ENCODE data around the gene PACRG.

The PACRG gene

GRCh38 chr6:162704001-162704400, 23.8 kb upstream of the PACRG start:
- Mint-ChIP-seq H3K4me1 (peaks cover 16% of the 10 kb centered on the region), H3K27me3 (ENCODE audit: low read depth, poor library complexity) (no peaks in the 10 kb centered on the region), H3K36me3 (ENCODE audit: low read depth) (peaks cover under 1% of the 10 kb centered on the region), H3K9me3 (peaks cover 6% of the 10 kb centered on the region), H3K27ac (no peak overlapping the region), H3K4me3 (no peak overlapping the region)
- no peak for TF ChIP-seq CTCF (IDR thresholded peaks at IDR 0.05)
- no peak for DNase-seq

GRCh38 chr6:162705736-162706135, 22.0 kb upstream of the PACRG start:
- Mint-ChIP-seq H3K9me3 (peaks cover 16% of the 10 kb centered on the region), H3K4me1 (peaks cover 16% of the 10 kb centered on the region), H3K4me3 (no peak overlapping the region), H3K27me3 (ENCODE audit: low read depth, poor library complexity) (no peaks in the 10 kb centered on the region), H3K27ac (no peak overlapping the region), H3K36me3 (ENCODE audit: low read depth) (peaks cover 8% of the 10 kb centered on the region)
- DNase-seq, result no peak
- TF ChIP-seq CTCF (IDR thresholded peaks at IDR 0.05), result no peak

- Mint-ChIP-seq H3K27me3 (ENCODE audit: low read depth, poor library complexity) (no peaks in the 10 kb centered on the region), H3K36me3 (ENCODE audit: low read depth) (peaks cover 8% of the 10 kb centered on the region), H3K4me3 (no peak overlapping the region), H3K4me1 (peaks cover 16% of the 10 kb centered on the region), H3K27ac (peak overlapping the region; percentile 81), H3K9me3 (peaks cover 16% of the 10 kb centered on the region)
- TF ChIP-seq CTCF (IDR thresholded peaks at IDR 0.05), result no peak
- no peak for DNase-seq
These were observed 21.5 kb upstream of the PACRG start for GRCh38 chr6:162706232-162706631.

- no peak overlapping the region for H3K27ac Mint-ChIP-seq
- no peak for DNase-seq
- H3K9me3 Mint-ChIP-seq, result peaks cover 16% of the 10 kb centered on the region
- H3K4me1 Mint-ChIP-seq, result peaks cover 14% of the 10 kb centered on the region
- peaks cover 8% of the 10 kb centered on the region for H3K36me3 Mint-ChIP-seq (ENCODE audit: low read depth)
- no peak overlapping the region for H3K4me3 Mint-ChIP-seq
- H3K27me3 Mint-ChIP-seq (ENCODE audit: low read depth, poor library complexity), result no peaks in the 10 kb centered on the region
- TF ChIP-seq CTCF (IDR thresholded peaks at IDR 0.05), result no peak
These were observed 18.8 kb upstream of the PACRG start for GRCh38 chr6:162708971-162709370.

- DNase-seq, result no peak
- H3K27me3 Mint-ChIP-seq (ENCODE audit: low read depth, poor library complexity), result no peaks in the 10 kb centered on the region
- TF ChIP-seq CTCF (IDR thresholded peaks at IDR 0.05), result no peak
- H3K9me3 Mint-ChIP-seq, result peaks cover 16% of the 10 kb centered on the region
- H3K4me3 Mint-ChIP-seq, result no peak overlapping the region
- H3K4me1 Mint-ChIP-seq, result peaks cover 18% of the 10 kb centered on the region
- peaks cover 8% of the 10 kb centered on the region for H3K36me3 Mint-ChIP-seq (ENCODE audit: low read depth)
- H3K27ac Mint-ChIP-seq, result no peak overlapping the region
These were observed 18.3 kb upstream of the PACRG start for GRCh38 chr6:162709431-162709830.

GRCh38 chr6:162710419-162710818, 17.4 kb upstream of the PACRG start:
- TF ChIP-seq CTCF (IDR thresholded peaks at IDR 0.05), result no peak
- no peaks in the 10 kb centered on the region for H3K27me3 Mint-ChIP-seq (ENCODE audit: low read depth, poor library complexity)
- H3K4me1 Mint-ChIP-seq, result peaks cover 22% of the 10 kb centered on the region

More at GRCh38 chr6:162710419-162710818, 17.4 kb upstream of the PACRG start:
- Mint-ChIP-seq H3K9me3 (peaks cover 16% of the 10 kb centered on the region), H3K4me3 (no peak overlapping the region), H3K27ac (no peak overlapping the region), H3K36me3 (ENCODE audit: low read depth) (peaks cover 8% of the 10 kb centered on the region)
- no peak for DNase-seq

All from nephron progenitor cell (in vitro differentiated cells).